Esophagus (tissue), 2 donors: Measurements from ENCODE around the gene GULP1. TPM values are rescaled to one million over a fixed set of nuclear protein-coding genes. Genes with fewer than 3 reads are reported as not detected.

Experiments used
- H3K27ac ChIP-seq, 2 donors: one replicate each; pipeline ENCODE4 v1.5.1; 2013; ENCODE audit warnings: low read depth in 2 of 2, mild to moderate bottlenecking in 2 of 2, inconsistent platforms in 1 of 2, low read length in 1 of 2, moderate library complexity in 1 of 2
- H3K27me3 ChIP-seq, 2 donors: one replicate each; pipeline ENCODE4 v1.6.1; 2013; ENCODE audit warnings: low read length in 2 of 2, control low read depth in 1 of 2, mild to moderate bottlenecking in 1 of 2; ENCODE audit not compliant: insufficient read depth in 2 of 2, control insufficient read depth in 1 of 2
- H3K36me3 ChIP-seq, 2 donors: one replicate each; pipeline ENCODE4 v1.6.1; 2013; ENCODE audit warnings: low read length in 1 of 2; ENCODE audit not compliant: control insufficient read depth in 2 of 2, insufficient read depth in 2 of 2
- H3K4me1 ChIP-seq, 2 donors: one replicate each; pipeline ENCODE4 v1.6.1; 2013; ENCODE audit warnings: low read length in 1 of 2; ENCODE audit not compliant: control insufficient read depth in 2 of 2, insufficient read depth in 2 of 2
- H3K4me3 ChIP-seq, 2 donors: one replicate each; pipeline ENCODE4 v1.5.1; 2013; ENCODE audit warnings: low read length in 2 of 2, mild to moderate bottlenecking in 2 of 2, low read depth in 1 of 2, moderate library complexity in 1 of 2
- H3K9me3 ChIP-seq, 2 donors: one replicate each; pipeline ENCODE4 v1.6.1; 2013; ENCODE audit warnings: mild to moderate bottlenecking in 2 of 2, low read depth in 1 of 2, low read length in 1 of 2, moderate library complexity in 1 of 2; ENCODE audit not compliant: control insufficient read depth in 2 of 2, insufficient read depth in 1 of 2
- WGBS, 2 donors: extraction: QIAGEN DNeasy Blood & Tissue Kit; methylation state at CpG; one replicate each; pipeline ENCODE4 v1.1.7; 2013; 5-methylcytosine and 5-hydroxymethylcytosine counted together
- polyA plus RNA-seq, 2 donors: library from polyadenylated mRNA; stranded (reverse); fragments of 200-250 nt; gene quantifications; one replicate each; pipeline ENCODE4 v1.2.3, GENCODE V29; 2013
- donor health status: healthy with polysubstance abuse.
- donor health status: Bipolar disorder and iron deficiency.

GULP1 gene
- polyA plus RNA-seq, 2 donors: 5.5 to 10.5 TPM

DNA sequence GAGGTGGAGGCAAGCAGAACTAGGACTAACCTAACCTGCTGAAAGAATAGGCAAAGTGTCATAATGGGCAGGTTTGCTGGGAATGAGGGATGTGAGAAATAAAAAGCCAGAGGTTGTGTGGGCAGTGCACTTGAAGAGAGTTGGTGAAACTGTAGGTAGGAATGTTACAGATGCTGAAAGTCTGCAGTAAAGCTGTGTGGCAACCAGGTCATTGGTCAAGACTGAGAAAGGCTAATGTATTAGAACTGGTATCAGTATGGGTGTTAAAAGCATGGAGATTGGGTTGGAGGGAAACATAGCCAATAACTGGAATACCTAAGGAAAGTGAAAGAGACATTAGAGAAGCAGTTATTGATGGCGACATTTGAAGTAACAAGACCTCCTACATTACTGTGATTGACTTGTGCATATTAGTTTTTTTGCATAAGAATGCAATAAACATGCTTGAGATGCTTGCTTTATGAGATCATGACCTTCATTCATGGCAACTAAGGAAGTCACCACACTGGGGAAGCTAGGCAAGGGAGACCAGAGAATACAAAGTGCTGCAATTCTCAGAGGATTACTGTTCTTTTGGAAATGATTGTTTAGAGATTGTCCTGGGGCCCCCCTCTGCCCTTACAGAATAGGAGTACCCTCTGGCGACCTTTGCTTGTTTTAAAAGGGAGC lies 11.8 kb downstream of the GULP1 start:
- Histone ChIP-seq H3K9me3 (no peaks in the 10 kb centered on the region), H3K27me3 (no peaks in the 10 kb centered on the region), H3K27ac (no peak overlapping the region), H3K36me3 (no peaks in the 10 kb centered on the region), H3K4me3 (no peak overlapping the region), H3K4me1 (no peaks in the 10 kb centered on the region)
- WGBS, 2 donors: 88 to 92% methylated on average over 2 of the region's 2 CpGs

DNA sequence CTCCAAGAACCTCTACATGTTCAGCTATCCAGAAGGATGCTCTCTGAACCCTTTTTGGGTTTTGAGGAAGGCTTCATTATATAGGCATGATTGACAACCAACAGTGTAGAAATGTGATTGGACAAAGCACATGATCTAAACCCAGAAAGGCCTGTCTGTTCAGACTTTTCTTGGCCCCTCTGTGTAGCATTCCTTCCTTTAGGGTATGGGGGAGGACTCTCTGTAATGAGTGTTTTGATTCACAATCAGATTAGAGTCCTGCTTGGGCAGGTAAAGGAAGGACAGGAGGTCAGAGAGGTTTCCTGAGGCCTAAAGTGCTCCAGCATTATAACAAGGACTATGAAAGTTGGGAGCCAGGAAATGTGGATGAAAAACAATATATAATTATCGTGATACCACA lies 13.6 kb downstream of the GULP1 start:
- 78 to 92% methylated on average over 1 of the region's 1 CpG for WGBS, 2 donors

GRCh38 chr2:188306271-188306670 lies 14.6 kb downstream of the GULP1 start:
- Histone ChIP-seq H3K27ac (no peak overlapping the region), H3K4me3 (no peak overlapping the region), H3K9me3 (no peaks in the 10 kb centered on the region), H3K36me3 (no peaks in the 10 kb centered on the region), H3K4me1 (no peaks in the 10 kb centered on the region), H3K27me3 (no peaks in the 10 kb centered on the region)
- 13 to 33% methylated on average over 1 of the region's 1 CpG for WGBS, 2 donors

More for the DNA sequence above, 13.6 kb downstream of the GULP1 start:
- Histone ChIP-seq H3K4me3 (no peak overlapping the region), H3K27me3 (no peaks in the 10 kb centered on the region), H3K9me3 (no peaks in the 10 kb centered on the region), H3K27ac (no peak overlapping the region), H3K36me3 (no peaks in the 10 kb centered on the region), H3K4me1 (no peaks in the 10 kb centered on the region)

- H3K4me3 ChIP-seq: no peak overlapping the region
- H3K4me1 ChIP-seq: no peaks in the 10 kb centered on the region
- 75 to 87% methylated on average over 2 of the region's 2 CpGs for WGBS, 2 donors
- no peaks in the 10 kb centered on the region for H3K9me3 ChIP-seq
- H3K27me3 ChIP-seq: no peaks in the 10 kb centered on the region
- H3K36me3 ChIP-seq: no peaks in the 10 kb centered on the region
- no peak overlapping the region for H3K27ac ChIP-seq
Observed at GRCh38 chr2:188307850-188308283, 16.2 kb downstream of the GULP1 start.

DNA sequence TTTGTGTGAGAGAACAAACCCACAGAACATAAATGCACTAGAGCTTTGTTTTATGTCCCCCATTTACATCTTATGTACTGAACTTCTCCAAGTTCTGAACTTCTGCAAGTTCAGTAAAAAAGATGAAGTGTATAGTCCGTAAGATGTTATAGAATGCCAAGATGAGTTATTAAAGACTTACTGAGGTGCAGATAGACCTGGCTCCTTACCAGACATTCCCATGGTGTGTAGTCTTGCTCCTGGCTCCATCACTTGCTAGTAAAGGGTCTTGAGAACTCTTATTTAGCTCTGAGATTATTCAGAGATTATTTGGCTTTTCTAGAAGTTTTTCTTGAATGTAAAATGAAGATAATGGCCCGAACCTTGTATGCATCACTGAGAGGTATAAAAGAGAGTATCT lies 16.8 kb downstream of the GULP1 start:
- Histone ChIP-seq H3K9me3 (no peaks in the 10 kb centered on the region), H3K4me1 (no peaks in the 10 kb centered on the region), H3K27ac (no peak overlapping the region), H3K27me3 (no peaks in the 10 kb centered on the region), H3K4me3 (no peak overlapping the region), H3K36me3 (no peaks in the 10 kb centered on the region)
- 39 to 77% methylated on average over 2 of the region's 2 CpGs for WGBS, 2 donors

DNA sequence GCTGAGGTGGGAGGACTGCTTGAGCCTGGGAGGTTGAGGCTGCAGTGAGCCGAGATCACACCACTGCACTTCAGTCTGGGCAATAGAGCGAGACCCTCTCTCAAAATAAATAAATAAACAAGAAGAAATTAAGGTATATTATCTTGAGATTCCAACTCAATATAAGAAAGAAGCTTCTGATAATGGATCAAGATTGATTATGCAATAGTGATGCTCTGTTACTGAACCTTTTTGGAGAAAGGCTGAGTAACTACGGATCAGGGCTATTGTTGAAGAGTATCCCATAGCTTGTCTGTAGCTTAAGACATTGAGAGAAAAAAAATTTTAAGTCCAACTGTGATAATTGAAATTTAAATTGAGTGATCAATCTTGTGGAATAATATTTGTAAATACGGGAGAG lies 17.7 kb downstream of the GULP1 start:
- Histone ChIP-seq H3K36me3 (no peaks in the 10 kb centered on the region), H3K4me3 (no peak overlapping the region), H3K4me1 (no peaks in the 10 kb centered on the region), H3K27ac (no peak overlapping the region), H3K9me3 (no peaks in the 10 kb centered on the region), H3K27me3 (no peaks in the 10 kb centered on the region)
- WGBS, 2 donors: 86 to 92% methylated on average over 4 of the region's 4 CpGs

- 86 to 88% methylated on average over 6 of the region's 6 CpGs for WGBS, 2 donors
- Histone ChIP-seq H3K4me1 (no peaks in the 10 kb centered on the region), H3K36me3 (no peaks in the 10 kb centered on the region)
Observed at GRCh38 chr2:188314314-188315054, 22.8 kb downstream of the GULP1 start.

DNA sequence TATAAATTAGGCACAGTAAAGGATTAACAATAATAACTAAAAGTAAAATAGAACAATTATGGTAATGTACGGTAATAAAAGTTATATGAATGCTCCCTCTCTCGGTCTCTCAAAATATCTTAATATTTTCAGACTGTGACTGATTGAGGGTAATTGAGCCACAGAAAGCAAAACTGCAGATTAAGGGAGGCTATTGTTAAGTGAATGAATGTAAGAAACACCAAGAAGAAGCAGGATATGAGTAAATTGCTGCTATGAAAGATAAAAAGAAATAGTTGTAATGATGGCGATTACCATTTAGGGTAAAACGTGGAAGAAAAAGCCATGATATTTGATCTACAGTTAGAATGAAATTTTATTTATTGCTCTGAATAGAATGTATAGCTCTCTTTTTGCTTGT lies 24.1 kb downstream of the GULP1 start:
- no peaks in the 10 kb centered on the region for H3K36me3 ChIP-seq
- H3K4me1 ChIP-seq: no peaks in the 10 kb centered on the region
- H3K4me3 ChIP-seq: no peak overlapping the region
- 95 to 97% methylated on average over 4 of the region's 4 CpGs for WGBS, 2 donors
- H3K27me3 ChIP-seq: no peaks in the 10 kb centered on the region
- no peak overlapping the region for H3K27ac ChIP-seq
- no peaks in the 10 kb centered on the region for H3K9me3 ChIP-seq

More at GRCh38 chr2:188314314-188315054, 22.8 kb downstream of the GULP1 start:
- no peak overlapping the region for H3K4me3 ChIP-seq
- no peaks in the 10 kb centered on the region for H3K9me3 ChIP-seq
- H3K27me3 ChIP-seq: no peaks in the 10 kb centered on the region
- no peak overlapping the region for H3K27ac ChIP-seq

GRCh38 chr2:188316342-188316741 lies 24.7 kb downstream of the GULP1 start:
- Histone ChIP-seq H3K9me3 (no peaks in the 10 kb centered on the region), H3K27ac (no peak overlapping the region), H3K4me1 (no peaks in the 10 kb centered on the region), H3K27me3 (no peaks in the 10 kb centered on the region), H3K36me3 (no peaks in the 10 kb centered on the region), H3K4me3 (no peak overlapping the region)
- 84 to 90% methylated on average over 1 of the region's 1 CpG for WGBS, 2 donors
